Neural cell (in vitro differentiated cells): ENCODE data around the gene ADGRL3.

Experiments used
- CTCF ChIP-seq: fragments of 450-650 bp; IDR thresholded peaks from 2 replicates; pipeline ENCODE4 v1.5.1; 2014; ENCODE audit warnings: antibody characterized with exemption, mild to moderate bottlenecking, moderate library complexity; ENCODE audit not compliant: poor library complexity, severe bottlenecking
- EZH2 ChIP-seq: fragments of 200-600, 300-800 bp; shearing (Covaris generic), sonication (generic); IDR thresholded peaks from 2 replicates; pipeline ENCODE4 v1.6.1; 2014; ENCODE audit warnings: antibody characterized with exemption, low read length, borderline replicate concordance, mild to moderate bottlenecking; ENCODE audit not compliant: insufficient read depth, poor library complexity, severe bottlenecking

- no peak for TF ChIP-seq CTCF
- no peak for TF ChIP-seq EZH2
Measured at GRCh38 chr4:61400439-61401038, 200.4 kb downstream of the ADGRL3 start.
